ENCODE measurements around the gene VGLL1.

Gene VGLL1, protein sequence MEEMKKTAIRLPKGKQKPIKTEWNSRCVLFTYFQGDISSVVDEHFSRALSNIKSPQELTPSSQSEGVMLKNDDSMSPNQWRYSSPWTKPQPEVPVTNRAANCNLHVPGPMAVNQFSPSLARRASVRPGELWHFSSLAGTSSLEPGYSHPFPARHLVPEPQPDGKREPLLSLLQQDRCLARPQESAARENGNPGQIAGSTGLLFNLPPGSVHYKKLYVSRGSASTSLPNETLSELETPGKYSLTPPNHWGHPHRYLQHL

DNA sequence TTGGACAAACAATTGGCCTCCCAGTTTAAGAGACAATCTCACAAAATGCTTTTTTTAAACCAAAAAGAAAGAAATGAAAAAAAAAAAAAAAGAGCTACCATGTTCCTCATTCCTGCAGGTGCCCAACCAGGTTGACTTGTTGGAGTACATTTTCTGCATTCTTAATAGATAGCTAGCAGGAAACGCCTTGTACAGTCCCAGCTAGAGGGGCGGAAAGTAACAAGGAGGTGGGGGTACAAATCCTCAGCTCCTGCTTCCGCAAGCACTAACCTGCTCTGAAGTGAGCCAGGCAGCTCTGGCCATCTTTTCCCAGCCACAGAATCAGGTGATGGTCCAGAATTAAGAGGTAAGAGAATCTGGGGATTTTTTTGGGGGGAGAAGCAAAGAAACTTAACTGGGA lies at the start of gene VGLL1:
TSS of gene VGLL1 (plus strand) at position 265 of the 400 bp plus-strand sequence. CDS start 3,806 bp downstream, outside the sequence.
- DNase-seq (ENCODE audit: low read depth in 3 of 3), result no peak

DNA sequence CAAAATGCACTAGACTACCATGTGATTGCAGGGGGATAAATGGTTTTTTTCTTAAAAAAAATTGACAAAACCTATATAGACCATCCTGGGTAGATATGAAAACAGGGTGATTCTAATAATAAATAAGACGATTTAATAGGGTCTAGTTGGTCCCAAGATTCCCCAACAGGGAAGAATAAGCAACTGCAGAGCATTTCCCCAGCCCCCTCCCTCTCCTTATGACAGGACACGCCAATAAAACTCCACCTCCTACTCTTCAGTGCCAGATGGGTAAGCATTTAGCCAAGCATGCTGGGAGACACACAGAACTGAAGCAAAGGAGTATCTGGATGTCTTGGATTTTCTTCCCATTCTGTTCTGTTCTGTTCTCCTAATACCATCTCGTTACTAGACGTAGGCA lies 44.4 kb upstream of the VGLL1 start, which contains the start of gene BRS3:
TSS of gene BRS3 (plus strand) at position 301 of the 400 bp plus-strand sequence. CDS start 168 bp downstream, outside the sequence.
- no peak for DNase-seq (ENCODE audit: low read depth in 3 of 3)

DNA sequence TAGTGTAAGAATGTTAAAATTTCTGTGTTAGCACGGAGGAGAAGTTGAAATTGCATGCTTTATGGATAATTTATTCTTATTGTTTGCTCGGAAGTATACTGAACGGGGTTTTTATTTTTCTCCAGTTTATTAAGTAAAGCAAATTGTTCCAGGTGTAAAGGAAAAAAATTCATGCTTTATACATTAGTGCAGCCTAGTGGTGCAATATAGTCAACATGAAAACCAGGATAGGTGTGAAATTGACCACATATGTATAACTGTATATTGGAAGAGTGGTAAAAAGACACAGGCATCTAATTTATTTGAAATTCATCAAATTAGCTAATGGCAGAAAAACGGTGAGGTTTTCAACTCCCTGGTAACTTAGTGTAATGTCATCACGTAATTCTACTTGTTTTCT lies 43.3 kb upstream of the VGLL1 start:
- no peak for DNase-seq (ENCODE audit: low read depth in 3 of 3)

- no peak for DNase-seq (ENCODE audit: low read depth in 3 of 3)
Observed at GRCh38 chrX:136491832-136492231, 40.2 kb upstream of the VGLL1 start.

DNA sequence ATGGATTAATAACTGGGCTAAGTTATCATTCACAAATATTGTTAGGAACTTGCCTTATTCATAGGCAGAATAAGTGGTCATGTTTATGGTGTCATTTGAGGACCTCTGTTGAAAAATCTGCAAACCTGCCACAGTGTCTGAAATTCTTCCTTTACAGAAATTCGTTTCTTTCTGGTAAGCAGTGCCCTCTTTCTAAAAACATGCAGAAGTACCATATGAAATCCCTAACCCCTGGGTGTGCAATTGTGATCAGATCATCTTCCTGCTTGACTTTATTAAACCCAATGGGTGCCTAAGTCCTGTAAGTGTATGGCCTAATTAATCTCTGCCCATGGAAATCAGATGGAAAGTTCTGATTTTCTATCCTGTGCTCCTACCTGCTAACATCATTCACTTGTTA lies 39.0 kb upstream of the VGLL1 start:
- DNase-seq (ENCODE audit: low read depth in 3 of 3), result no peak

DNA sequence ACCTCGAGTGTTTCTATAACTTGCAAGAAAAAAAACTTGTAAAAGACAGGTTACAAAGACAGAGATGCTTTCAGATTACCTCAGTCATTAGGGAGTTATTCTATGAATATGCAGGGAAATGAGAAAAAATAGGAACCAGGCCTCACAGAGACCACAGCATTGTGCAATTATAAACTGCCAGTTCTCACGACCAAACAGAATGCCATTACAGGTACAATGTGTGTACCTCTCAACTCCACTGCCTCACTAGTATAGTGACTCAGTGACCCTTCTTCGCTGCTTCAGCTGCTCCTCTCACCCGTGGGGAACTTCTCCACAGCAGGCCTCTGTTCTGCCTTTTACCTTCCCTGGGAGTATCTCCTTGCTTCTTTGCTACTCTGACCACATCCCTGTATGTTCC lies 37.0 kb upstream of the VGLL1 start:
- no peak for DNase-seq (ENCODE audit: low read depth in 3 of 3)

- DNase-seq (ENCODE audit: low read depth in 3 of 3), result no peak
Observed at GRCh38 chrX:136496186-136496763, 35.7 kb upstream of the VGLL1 start.

- DNase-seq (ENCODE audit: low read depth in 3 of 3), result peak; percentile 60 to 71 (median 69)
Observed at GRCh38 chrX:136496764-136497555, 35.1 kb upstream of the VGLL1 start.

GRCh38 chrX:136497556-136498052 lies 34.4 kb upstream of the VGLL1 start, which contains the start of gene HTATSF1:
Gene HTATSF1, plus strand, starts transcription at chrX:136497592. Its CDS starts 93 bp downstream, at chrX:136497685.
- no peak for DNase-seq (ENCODE audit: low read depth in 3 of 3)

DNA sequence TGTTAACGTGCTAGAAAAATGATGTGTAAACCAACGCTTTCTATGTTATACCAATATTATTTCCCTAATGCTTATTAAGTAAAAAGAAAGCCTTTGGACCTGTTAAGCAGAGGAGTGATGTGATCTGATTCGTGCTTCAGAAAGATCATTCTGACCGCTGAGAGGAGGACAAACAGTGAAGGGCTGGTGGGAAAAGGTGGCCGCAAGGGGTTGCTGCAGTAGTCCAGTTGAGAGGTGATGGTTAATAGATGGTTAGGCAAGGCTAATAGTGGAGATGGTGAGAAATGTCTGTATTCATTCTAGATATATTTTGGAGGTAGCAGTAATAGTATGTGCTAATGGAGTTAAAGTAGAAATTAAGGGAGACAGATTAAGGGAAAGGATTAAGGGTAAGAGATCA lies 12.9 kb upstream of the VGLL1 start:
- DNase-seq (ENCODE audit: low read depth in 3 of 3), result no peak

DNA sequence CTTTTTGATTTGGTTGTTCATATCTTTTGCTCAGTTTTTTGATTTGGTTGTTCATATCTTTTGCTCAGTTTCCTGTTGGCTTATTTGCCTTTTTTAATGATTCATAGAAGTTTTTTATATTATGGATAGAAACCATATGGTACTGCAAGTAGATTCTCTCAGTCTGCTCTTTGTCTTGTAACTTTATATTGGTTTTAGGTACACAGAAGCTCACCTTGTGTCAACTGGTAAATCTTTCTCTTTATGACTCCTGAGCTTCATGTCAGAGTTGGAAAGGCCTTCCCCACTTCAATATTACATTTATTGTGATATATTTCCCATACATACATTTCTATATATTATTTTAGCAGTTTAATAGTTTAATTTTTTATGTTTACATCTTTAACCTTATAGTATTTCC lies 8.2 kb upstream of the VGLL1 start:
- DNase-seq (ENCODE audit: low read depth in 3 of 3), result no peak

DNA sequence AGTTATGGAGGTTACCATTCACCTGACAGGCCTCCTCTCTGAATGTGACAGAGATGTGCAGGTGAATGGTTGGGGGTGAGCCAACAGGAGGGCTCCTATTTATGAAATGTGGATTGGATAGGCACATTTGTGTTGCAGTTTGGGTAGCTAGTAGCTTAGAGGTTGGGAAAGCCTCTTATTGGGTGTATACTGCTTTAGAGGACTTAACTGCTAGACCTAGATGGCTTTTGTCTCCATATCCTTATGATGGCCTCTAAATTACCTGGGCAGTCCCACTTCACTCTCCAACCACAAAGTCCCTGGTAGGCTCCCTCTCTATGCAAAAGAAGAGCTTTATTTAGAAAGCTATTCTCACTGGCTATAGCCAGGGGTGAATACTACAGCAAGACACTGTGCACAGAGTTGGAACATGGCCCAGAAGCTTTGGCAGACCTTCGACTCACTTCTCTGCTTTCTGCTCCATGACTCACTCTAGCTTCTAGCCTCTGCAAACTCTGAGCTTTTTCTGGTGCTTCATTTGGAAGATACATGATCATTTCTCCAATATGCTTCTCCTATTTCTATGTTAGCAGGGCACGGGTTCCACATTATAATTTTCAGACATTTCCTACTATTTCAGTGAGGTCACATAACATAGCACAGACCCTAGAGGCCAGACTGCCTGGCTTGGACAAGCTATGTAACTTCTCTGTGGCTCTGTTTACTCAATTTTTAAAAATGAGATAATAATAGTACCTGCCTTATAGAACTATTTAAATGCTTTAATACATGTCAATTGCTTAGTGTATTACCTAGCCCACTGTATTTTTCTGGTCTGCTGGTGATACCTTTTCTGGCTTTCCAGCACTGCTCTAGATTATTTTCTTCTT lies 6.0 kb upstream of the VGLL1 start:
- DNase-seq (ENCODE audit: low read depth in 3 of 3), result no peak

DNA sequence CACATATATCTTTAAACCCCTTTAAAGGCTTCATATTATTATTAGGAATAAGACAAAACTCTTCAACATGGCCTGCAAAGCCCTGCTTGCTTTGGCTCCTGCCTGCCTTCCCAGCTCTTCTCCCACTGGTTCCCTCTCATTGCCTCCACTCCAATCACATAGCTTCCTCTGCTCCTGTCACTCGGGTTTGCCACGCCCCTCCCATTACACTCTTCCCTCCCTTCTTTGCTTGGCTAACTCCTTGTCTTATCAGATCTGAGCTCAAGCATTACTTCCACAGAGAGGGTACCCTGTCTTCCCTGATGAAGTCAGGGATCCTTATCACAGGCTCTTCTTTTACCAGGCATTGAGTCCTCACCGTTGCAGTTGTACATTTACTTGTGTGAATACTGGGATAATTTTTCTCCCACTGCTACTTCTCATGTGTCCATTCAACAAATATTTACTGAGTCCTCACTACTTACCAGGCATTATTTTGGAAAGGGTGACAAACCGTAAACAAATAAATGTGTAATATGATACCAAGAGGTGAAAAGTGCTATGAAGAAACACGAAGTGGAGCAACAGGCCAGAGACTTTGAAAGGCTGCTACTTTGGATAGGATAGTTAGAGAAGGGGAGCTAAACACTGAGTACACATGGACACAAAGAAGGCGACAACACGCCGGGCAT lies 3.2 kb upstream of the VGLL1 start:
- DNase-seq (ENCODE audit: low read depth in 3 of 3), result no peak

DNA sequence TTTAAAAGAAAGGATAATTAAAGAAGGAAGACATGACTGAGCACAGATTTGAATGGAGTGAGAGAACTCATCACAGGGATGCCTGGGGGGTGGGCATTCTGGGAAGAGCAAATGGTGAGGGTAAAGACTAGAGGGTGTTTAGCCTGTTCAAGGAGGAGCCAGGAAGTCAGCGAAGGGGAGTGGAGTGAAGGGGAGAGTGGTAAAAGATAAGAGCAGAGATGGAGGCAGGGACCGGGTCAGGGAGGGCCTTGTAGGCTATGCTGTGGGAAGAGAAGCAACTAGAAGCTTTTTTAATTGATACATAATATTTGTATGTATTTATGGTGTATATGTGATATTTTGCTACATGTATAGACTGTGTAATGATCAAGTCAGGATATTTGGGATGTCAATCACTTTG lies 2.2 kb upstream of the VGLL1 start:
- DNase-seq (ENCODE audit: low read depth in 3 of 3), result no peak

DNA sequence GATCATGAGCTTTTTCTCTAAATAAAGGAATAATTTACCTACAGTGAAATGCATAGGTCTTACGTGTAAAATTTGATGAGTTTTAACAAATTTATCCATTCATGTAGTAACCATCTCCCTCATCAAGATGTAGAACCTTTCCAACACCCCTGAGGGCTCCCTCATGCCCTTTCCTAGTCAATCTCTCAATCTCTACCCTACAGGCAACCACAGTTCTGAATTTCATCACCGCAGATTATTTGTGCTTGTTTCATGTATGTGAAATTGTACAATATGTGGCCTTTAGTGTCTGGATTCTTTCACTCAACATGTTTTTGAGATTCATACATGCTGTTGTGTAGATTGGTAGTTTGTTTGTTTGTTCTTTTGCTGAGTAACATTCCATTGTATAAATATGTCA lies 2.1 kb downstream of the VGLL1 start:
- no peak for DNase-seq (ENCODE audit: low read depth in 3 of 3)

DNA sequence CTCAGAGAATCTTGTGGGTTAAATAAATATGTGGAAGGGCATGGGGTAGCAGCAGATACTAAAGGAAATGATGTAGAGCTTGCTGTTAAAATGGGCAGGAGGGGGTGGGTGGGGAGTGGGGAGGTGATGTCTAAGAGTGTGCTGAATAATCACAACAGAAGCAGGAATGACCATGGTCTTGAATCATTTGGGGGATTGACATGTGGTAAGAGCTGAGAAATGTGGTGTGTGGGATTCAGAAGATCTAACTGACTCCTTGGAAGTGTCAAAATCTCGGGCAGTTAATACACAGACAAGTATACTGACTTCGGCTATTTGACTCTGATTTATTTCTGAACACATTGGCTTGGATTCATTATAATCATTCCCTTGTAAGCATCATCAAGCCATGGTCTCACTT lies 6.8 kb downstream of the VGLL1 start:
- no peak for DNase-seq (ENCODE audit: low read depth in 3 of 3)

GRCh38 chrX:136540226-136540625 lies 8.2 kb downstream of the VGLL1 start:
- no peak for DNase-seq (ENCODE audit: low read depth in 3 of 3)

DNA sequence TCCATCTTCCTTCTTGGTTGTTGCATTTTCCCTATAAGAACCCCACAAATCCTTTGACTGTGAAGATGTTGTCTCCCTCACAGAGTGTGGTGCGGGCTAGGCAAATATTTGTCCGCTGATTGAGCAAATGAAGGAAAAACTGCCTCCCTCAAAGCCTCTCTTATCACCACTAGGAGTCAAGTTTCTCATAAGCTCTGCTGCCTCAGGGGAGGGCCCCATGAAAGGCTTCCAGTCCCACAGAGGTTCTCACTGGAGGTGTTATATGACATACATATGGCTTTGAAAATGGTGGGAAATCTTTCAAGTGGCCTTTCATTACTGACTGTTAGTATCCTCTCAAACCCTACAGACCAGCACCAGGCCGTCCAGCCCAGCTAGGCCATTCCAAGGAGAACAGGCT lies 9.3 kb downstream of the VGLL1 start:
- no peak for DNase-seq (ENCODE audit: low read depth in 3 of 3)

DNA sequence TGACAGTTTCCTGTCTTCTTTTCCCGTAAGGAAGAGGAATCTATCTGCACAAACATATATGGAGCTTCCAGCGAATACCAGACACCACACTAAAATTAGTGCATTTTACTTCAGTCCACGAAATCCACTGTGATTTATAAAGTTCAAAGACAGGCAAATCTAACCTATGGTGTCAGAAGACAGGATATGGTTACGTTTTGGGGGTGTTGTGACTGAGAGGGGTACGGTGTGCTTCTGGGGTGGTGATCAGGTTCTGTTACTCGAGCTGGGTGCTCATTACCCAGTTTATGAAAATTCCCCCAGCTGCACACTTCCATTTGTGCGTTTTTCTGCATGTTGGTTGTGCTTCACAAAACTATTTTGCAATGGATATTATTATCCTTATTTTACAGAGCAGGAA lies 10.3 kb downstream of the VGLL1 start:
- DNase-seq (ENCODE audit: low read depth in 3 of 3), result no peak

DNA sequence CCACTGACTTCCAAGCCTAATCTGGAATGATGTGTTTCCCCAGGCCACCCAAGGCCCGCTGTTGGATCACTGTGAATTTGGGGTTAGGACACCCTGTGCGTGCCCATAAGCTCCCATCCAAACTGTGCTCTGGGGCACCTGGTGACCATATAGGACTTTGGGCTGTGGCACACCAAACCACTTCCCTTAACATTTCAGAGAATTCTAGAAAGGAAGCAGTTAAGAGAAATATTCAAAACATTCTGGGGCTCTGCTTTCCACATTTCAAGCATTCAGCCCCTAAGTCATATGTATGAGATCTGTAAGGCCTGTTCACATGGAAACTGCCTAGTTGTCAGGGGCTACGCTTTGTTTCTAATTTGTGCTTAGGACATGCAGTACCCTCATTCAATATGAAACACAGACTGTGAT lies 14.4 kb downstream of the VGLL1 start:
- no peak for DNase-seq (ENCODE audit: low read depth in 3 of 3)

- DNase-seq (ENCODE audit: low read depth in 3 of 3), result no peak
Observed at GRCh38 chrX:136549226-136549625, 17.2 kb downstream of the VGLL1 start.

All from stimulated activated CD4-positive, alpha-beta T cell treated with anti-CD3 and anti-CD28 coated beads, TNF-alpha, amount 100 ng/mL, for 4 hours (primary cell).